K562 (cell line): Measurements from ENCODE around the gene SDR9C7. TPM values are rescaled to one million over a fixed set of nuclear protein-coding genes. Genes with fewer than 3 reads are reported as not detected.

Source experiments
- ARID4B ChIP-seq: sonication (generic); formaldehyde crosslinking; IDR thresholded peaks from 2 replicates; pipeline ENCODE4 v1.8.0; 2022; ENCODE audit warnings: mild to moderate bottlenecking, missing genetic modification reagents
- CBX5 ChIP-seq: IDR thresholded peaks from 2 replicates; pipeline ENCODE4 v1.6.1; 2014; ENCODE audit warnings: low read depth, borderline replicate concordance
- CREBBP ChIP-seq: IDR thresholded peaks from one replicate; pipeline ENCODE4 v1.6.1; 2012; ENCODE audit warnings: low read depth, mild to moderate bottlenecking, control low read depth, inconsistent platforms, low read length
- ELK3 ChIP-seq: fragments of 450-650 bp; formaldehyde crosslinking; IDR thresholded peaks from 2 replicates; pipeline ENCODE4 v1.4.0; 2020; ENCODE audit warnings: mild to moderate bottlenecking
- GATAD2B ChIP-seq: fragments of 450-650 bp; IDR thresholded peaks from 2 replicates; pipeline ENCODE4 v1.6.1; 2017; ENCODE audit warnings: mild to moderate bottlenecking, borderline replicate concordance
- HDAC1 ChIP-seq, 2 experiments: fragments of 450-650 bp; IDR thresholded peaks; 2 replicates each; pipeline ENCODE4 v1.6.1; 2016 to 2017; ENCODE audit warnings: inconsistent platforms in 1 of 2, mild to moderate bottlenecking in 1 of 2, moderate library complexity in 1 of 2
- ILK ChIP-seq: fragments of 450-650 bp; IDR thresholded peaks from 2 replicates; pipeline ENCODE4 v1.6.1; 2016; ENCODE audit warnings: missing genetic modification characterization, low read depth, mild to moderate bottlenecking, missing compliant biosample characterization, moderate library complexity, borderline replicate concordance
- KLF13 ChIP-seq: fragments of 450-650 bp; IDR thresholded peaks from 2 replicates; pipeline ENCODE4 v1.6.1; 2016; ENCODE audit warnings: missing genetic modification characterization, low read depth, mild to moderate bottlenecking, missing compliant biosample characterization, moderate library complexity, borderline replicate concordance
- NCOA2 ChIP-seq, 2 experiments: fragments of 450-650 bp; IDR thresholded peaks; 2 replicates each; pipeline ENCODE4 v1.6.1; 2018; ENCODE audit warnings: mild to moderate bottlenecking in 2 of 2, moderate library complexity in 1 of 2; ENCODE audit not compliant: partially characterized antibody in 2 of 2
- NELFE ChIP-seq: IDR thresholded peaks from 2 replicates; pipeline ENCODE4 v1.6.1; 2011; ENCODE audit warnings: mild to moderate bottlenecking; ENCODE audit not compliant: insufficient read depth, insufficient read length
- PHTF2 ChIP-seq: fragments of 250-450 bp; sonication (Bioruptor Pico); IDR thresholded peaks from 2 replicates; pipeline ENCODE4 v1.5.0; 2021; ENCODE audit warnings: mild to moderate bottlenecking
- PTRF ChIP-seq: fragments of 450-650 bp; IDR thresholded peaks from 2 replicates; pipeline ENCODE4 v1.6.1; 2016; ENCODE audit warnings: mild to moderate bottlenecking, missing genetic modification characterization, missing compliant biosample characterization
- RHOXF2B ChIP-seq: fragments of 250-450 bp; sonication (Bioruptor Pico); conservative IDR thresholded peaks from 2 replicates; pipeline ENCODE4 v1.5.1; 2021
- SAFB2 ChIP-seq: fragments of 200-400 bp; formaldehyde crosslinking; IDR thresholded peaks from 2 replicates; pipeline ENCODE4 v1.6.1; 2018; ENCODE audit warnings: borderline replicate concordance, low read length, low read depth, moderate library complexity; ENCODE audit not compliant: severe bottlenecking
- TOE1 ChIP-seq, 2 experiments: fragments of 450-650 bp in 1 of 2; sonication (generic) in 1 of 2; formaldehyde crosslinking in 1 of 2; IDR thresholded peaks; 2 replicates each; pipeline versions ENCODE4 v1.7.1 to v1.8.0; 2016 to 2022; ENCODE audit warnings: borderline replicate concordance in 2 of 2, mild to moderate bottlenecking in 2 of 2, antibody characterized with exemption in 1 of 2, inconsistent platforms in 1 of 2, low read depth in 1 of 2, missing genetic modification reagents in 1 of 2, moderate library complexity in 1 of 2
- XRCC3 ChIP-seq: fragments of 450-650 bp; IDR thresholded peaks from 2 replicates; pipeline ENCODE4 v1.6.1; 2017; ENCODE audit warnings: mild to moderate bottlenecking, moderate library complexity
- ZNF324 ChIP-seq: fragments of 250-450 bp; sonication (Bioruptor Pico); IDR thresholded peaks from 2 replicates; pipeline ENCODE4 v1.4.0; 2020; ENCODE audit warnings: mild to moderate bottlenecking
- ZSCAN29 ChIP-seq: fragments of 450-650 bp; IDR thresholded peaks from 2 replicates; pipeline ENCODE4 v1.6.1; 2017
- polyA plus RNA-seq, 8 experiments: library from polyadenylated mRNA; depleted of rRNA in 4 of 8; stranded (reverse) in 5 of 8; unstranded in 3 of 8; fragments of >200 nt; fragmentation: Nextera tagmentation in 2 of 8; fragmentation: Illumina TruSeq in 1 of 8; extraction: Ambion mirVana in 2 of 8; extraction: Trizol in 1 of 8; gene quantifications; 2 replicates each; pipeline versions ENCODE4 v1.2.1 to v1.2.3, GENCODE V29; 2011 to 2014; ENCODE audit warnings: inconsistent platforms in 1 of 8, missing spikeins in 1 of 8
- total RNA-seq, 7 experiments: library from RNA; depleted of rRNA in 6 of 7; stranded (reverse); fragments of >200 nt in 6 of 7; fragmentation: Illumina TruSeq in 2 of 7; extraction: Trizol in 2 of 7; gene quantifications; 2 replicates each; pipeline versions ENCODE4 v1.2.1 to v1.2.3, GENCODE V29; 2011 to 2021; ENCODE audit warnings: low replicate concordance in 1 of 7
- TF ChIP-seq, protein P1 (sequence below), 2 experiments: fragments of 150-350 bp in 1 of 2; IDR thresholded peaks; 2 replicates each; pipeline ENCODE4 v1.6.1; 2012 to 2016; ENCODE audit warnings: low read depth in 2 of 2, low read length in 2 of 2, mild to moderate bottlenecking in 1 of 2, moderate library complexity in 1 of 2

Gene SDR9C7
- total and polyA plus RNA-seq, 9 of the 15 experiments (the other 6 are each of a cell fraction or from before 2014, with no cell fraction given) = 0.04 to 0.59 (median 0.06) TPM; not detected in 6

DNA sequence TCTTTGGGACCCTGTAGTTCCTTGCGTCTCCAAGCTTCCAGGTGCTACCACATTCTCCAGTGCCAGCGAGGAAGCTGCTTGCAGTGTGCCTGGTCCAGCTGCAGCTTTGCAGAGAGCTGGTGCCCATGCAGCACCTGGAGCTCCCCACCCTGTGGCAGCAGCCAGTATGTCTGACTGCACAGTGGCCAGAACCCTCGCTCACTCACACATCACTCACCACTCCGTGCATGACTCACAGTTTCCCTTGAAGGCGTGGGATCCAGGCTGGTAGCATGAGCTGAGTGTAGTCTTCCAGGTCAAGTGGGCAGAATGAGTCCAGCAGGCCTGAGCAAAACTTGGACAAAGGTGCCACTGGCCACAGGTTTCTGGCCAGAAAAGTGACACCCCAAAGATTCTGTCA is 33.6 kb downstream of the SDR9C7 start (continued):
- TF ChIP-seq ARID4B (no peak), CBX5 (no peak), PHTF2 (CRISPR knock-in tag) (no peak), HDAC1 (IDR thresholded peaks at IDR 0.05) (0 out of 4 replicates have a peak, but pooled peaks of 1 of the 2 experiments have one; percentile 19), ELK3 (no peak), ZSCAN29 (no peak), ZNF324 (CRISPR knock-in tag) (no peak), PTRF (no peak), KLF13 (tag) (no peak), ILK (tag) (no peak), RHOXF2B (no peak), XRCC3 (no peak), NELFE (no peak), SAFB2 (no peak), CREBBP (no peak), TOE1 (IDR thresholded peaks at IDR 0.05; ENCODE audit: borderline replicate concordance) (no peak), TOE1 (CRISPR knock-in tag; IDR thresholded peaks at IDR 0.05; ENCODE audit: borderline replicate concordance, low read depth) (no peak), GATAD2B (no peak), NCOA2 (IDR thresholded peaks at IDR 0.05; ENCODE audit: partially characterized antibody in 2 of 2) (no peak)
- TF ChIP-seq, protein P1, sequence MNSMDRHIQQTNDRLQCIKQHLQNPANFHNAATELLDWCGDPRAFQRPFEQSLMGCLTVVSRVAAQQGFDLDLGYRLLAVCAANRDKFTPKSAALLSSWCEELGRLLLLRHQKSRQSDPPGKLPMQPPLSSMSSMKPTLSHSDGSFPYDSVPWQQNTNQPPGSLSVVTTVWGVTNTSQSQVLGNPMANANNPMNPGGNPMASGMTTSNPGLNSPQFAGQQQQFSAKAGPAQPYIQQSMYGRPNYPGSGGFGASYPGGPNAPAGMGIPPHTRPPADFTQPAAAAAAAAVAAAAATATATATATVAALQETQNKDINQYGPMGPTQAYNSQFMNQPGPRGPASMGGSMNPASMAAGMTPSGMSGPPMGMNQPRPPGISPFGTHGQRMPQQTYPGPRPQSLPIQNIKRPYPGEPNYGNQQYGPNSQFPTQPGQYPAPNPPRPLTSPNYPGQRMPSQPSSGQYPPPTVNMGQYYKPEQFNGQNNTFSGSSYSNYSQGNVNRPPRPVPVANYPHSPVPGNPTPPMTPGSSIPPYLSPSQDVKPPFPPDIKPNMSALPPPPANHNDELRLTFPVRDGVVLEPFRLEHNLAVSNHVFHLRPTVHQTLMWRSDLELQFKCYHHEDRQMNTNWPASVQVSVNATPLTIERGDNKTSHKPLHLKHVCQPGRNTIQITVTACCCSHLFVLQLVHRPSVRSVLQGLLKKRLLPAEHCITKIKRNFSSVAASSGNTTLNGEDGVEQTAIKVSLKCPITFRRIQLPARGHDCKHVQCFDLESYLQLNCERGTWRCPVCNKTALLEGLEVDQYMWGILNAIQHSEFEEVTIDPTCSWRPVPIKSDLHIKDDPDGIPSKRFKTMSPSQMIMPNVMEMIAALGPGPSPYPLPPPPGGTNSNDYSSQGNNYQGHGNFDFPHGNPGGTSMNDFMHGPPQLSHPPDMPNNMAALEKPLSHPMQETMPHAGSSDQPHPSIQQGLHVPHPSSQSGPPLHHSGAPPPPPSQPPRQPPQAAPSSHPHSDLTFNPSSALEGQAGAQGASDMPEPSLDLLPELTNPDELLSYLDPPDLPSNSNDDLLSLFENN (IDR thresholded peaks at IDR 0.05; ENCODE audit: low read depth in 2 of 2, low read length in 2 of 2) = no peak
